IMR-90 (cell line): ENCODE results near the gene SMKR1.
"Not testable (repeated sequence)": the region's sequence is repeated elsewhere in the genome, so short reads cannot be mapped to it uniquely, and the experiment has no call there.

ENCODE experiments used
- BHLHE40 ChIP-seq: fragments of 150-350 bp; IDR thresholded peaks from 2 replicates; pipeline ENCODE4 v1.6.1; 2016; ENCODE audit warnings: mild to moderate bottlenecking, low read depth, low read length
- CHD1 ChIP-seq: IDR thresholded peaks from 2 replicates; pipeline ENCODE4 v1.6.1; 2012; ENCODE audit warnings: low read depth, low read length, improper control_type of control experiment
- CTCF ChIP-seq: conservative IDR thresholded peaks from 2 replicates; pipeline ENCODE4 v1.5.1; 2012; ENCODE audit warnings: mild to moderate bottlenecking, low read depth, low read length, improper control_type of control experiment
- ELK1 ChIP-seq: fragments of 150-350 bp; IDR thresholded peaks from 2 replicates; pipeline ENCODE4 v1.6.1; 2016; ENCODE audit warnings: low read depth, mild to moderate bottlenecking, low read length, moderate library complexity, borderline replicate concordance
- MAFK ChIP-seq: IDR thresholded peaks from 2 replicates; pipeline ENCODE4 v1.6.1; 2012; ENCODE audit warnings: low read depth, low read length, improper control_type of control experiment
- MAZ ChIP-seq: IDR thresholded peaks from 2 replicates; pipeline ENCODE4 v1.6.1; 2012; ENCODE audit warnings: low read depth, mild to moderate bottlenecking, low read length, improper control_type of control experiment, moderate library complexity, borderline replicate concordance
- NFE2L2 ChIP-seq: fragments of 150-350 bp; IDR thresholded peaks from 2 replicates; pipeline ENCODE4 v1.6.1; 2016; ENCODE audit warnings: low read depth, mild to moderate bottlenecking, low read length
- POLR2A ChIP-seq: IDR thresholded peaks from 2 replicates; pipeline ENCODE4 v1.6.1; 2012; ENCODE audit warnings: mild to moderate bottlenecking, low read depth, low read length
- RAD21 ChIP-seq: IDR thresholded peaks from 2 replicates; pipeline ENCODE4 v1.6.1; 2012; ENCODE audit warnings: low read length, improper control_type of control experiment
- RFX5 ChIP-seq: IDR thresholded peaks from 2 replicates; pipeline ENCODE4 v1.8.0; 2012; ENCODE audit warnings: low read depth, mild to moderate bottlenecking, low read length, moderate library complexity
- USF2 ChIP-seq: fragments of 150-350 bp; IDR thresholded peaks from 2 replicates; pipeline ENCODE4 v1.6.1; 2017; ENCODE audit warnings: mild to moderate bottlenecking, antibody characterized with exemption, low read length, low read depth

- TF ChIP-seq CTCF, RFX5, RAD21, POLR2A, USF2, CHD1, MAFK, BHLHE40, MAZ, NFE2L2, ELK1: not testable (repeated sequence)
Measured at GRCh38 chr7:129475931-129476330, 26.4 kb upstream of the SMKR1 start.
